Mucosa of descending colon (tissue), 3 donors: ENCODE results near the gene SLC20A1. TPM values are rescaled to one million over a fixed set of nuclear protein-coding genes. Genes with fewer than 3 reads are reported as not detected.
A peak's percentile ranks its signal among the peaks of the same experiment; 100 is the strongest.

Source experiments
- ATAC-seq: fragments of 200-7000 bp; cut with Tn5 transposase; one replicate; pipeline ENCODE4 v1.9.1; 2020; ENCODE audit warnings: mild to moderate bottlenecking, moderate library complexity
- DNase-seq, 3 donors: peaks; one replicate each; pipeline ENCODE4 v3.0.0-alpha.2; 2020
- H3K36me3 ChIP-seq: fragments of 200-600 bp; one replicate; pipeline ENCODE4 v1.8.0; 2021; ENCODE audit warnings: low read depth, mild to moderate bottlenecking
- H3K4me1 ChIP-seq: fragments of 200-600 bp; one replicate; pipeline ENCODE4 v1.8.0; 2021; ENCODE audit warnings: low read depth, mild to moderate bottlenecking
- H3K4me3 ChIP-seq: fragments of 200-600 bp; one replicate; pipeline ENCODE4 v1.8.0; 2021; ENCODE audit warnings: mild to moderate bottlenecking
- H3K9me3 ChIP-seq: fragments of 200-600 bp; one replicate; pipeline ENCODE4 v1.8.0; 2021; ENCODE audit warnings: mild to moderate bottlenecking
- intact Hi-C, 2 donors: fragments of 100-400 bp; cut with DNase I in 1 of 2; cut with micrococcal nuclease in 1 of 2; formaldehyde crosslinking; loops; one replicate each; pipeline versions ENCODE4 v1.11.0 to v1.11.1; 2022; cut with DNase I, micrococcal nuclease
- total RNA-seq, 3 donors: library from RNA; stranded (reverse); fragmentation: NEBNext Ultra II Directional in 2 of 3; extraction: Animal tissue kit (Norgen Biotek cat#: 25700) in 2 of 3; gene quantifications; one replicate each; pipeline versions ENCODE4 v1.2.1 to v1.2.4, GENCODE V29; 2021 to 2023
- TF ChIP-seq, protein P1 (sequence below): fragments of 200-600 bp; IDR thresholded peaks from one replicate; pipeline ENCODE4 v1.8.0; 2022; ENCODE audit warnings: antibody characterized with exemption, mild to moderate bottlenecking
- donor health status: DM: no; HTN: no; CAD: no; lungs with moderate emphysema.
- donor health status: DM: no; HTN: no; CAD: no.
- donor health status: DM: no; HTN: yes; CAD: no.

The SLC20A1 gene
- total RNA-seq, 3 donors from 2014 or later, result 64.3 to 128 (median 80.6) TPM

DNA sequence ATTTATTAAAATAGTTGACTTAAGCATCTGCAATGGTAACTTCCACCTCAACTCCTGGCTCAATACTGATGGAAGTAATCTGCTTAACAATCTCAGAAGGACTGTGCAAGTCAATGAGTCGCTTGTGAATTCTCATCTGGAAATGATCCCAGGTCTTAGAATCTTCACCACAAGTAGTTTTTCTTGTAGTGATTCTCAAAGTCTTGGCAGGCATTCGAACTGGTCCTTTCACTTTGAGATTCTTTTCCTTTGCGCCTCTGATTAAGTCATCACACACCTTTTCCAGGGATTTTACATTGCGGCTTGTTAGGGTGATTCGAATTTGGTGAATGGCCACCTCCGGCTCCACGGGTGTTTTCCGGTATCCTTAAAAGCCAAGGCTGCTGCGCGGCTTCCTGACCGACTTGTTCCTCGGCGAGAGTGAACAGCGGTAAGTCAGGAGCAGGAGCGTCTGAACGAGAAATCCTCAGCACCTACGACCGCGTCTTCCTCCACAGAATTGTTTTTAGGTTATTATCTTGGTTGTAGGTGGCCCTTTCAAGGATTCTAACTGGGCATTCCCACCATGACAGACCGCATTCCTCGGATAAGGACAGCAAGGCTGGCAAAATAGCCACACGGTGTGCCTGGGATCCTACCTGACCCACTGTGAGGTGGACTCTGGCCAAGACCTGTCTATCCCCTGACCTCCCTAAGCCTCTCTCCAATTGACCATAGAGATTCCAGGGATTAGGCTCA is 23.8 kb upstream of the SLC20A1 start:
- H3K36me3 ChIP-seq, result no peaks in the 10 kb centered on the region
- DNase-seq, result no peak
- intact Hi-C loops, result loop anchor here (10.0 kb wide), 2 partner anchors 73 to 103 kb away; partner anchors contain the start of gene NT5DC4 (in 2 of the 2)
- peaks cover 11% of the 10 kb centered on the region for H3K4me1 ChIP-seq
- H3K9me3 ChIP-seq, result no peaks in the 10 kb centered on the region
- no peak overlapping the region for H3K4me3 ChIP-seq
- TF ChIP-seq, protein P1, sequence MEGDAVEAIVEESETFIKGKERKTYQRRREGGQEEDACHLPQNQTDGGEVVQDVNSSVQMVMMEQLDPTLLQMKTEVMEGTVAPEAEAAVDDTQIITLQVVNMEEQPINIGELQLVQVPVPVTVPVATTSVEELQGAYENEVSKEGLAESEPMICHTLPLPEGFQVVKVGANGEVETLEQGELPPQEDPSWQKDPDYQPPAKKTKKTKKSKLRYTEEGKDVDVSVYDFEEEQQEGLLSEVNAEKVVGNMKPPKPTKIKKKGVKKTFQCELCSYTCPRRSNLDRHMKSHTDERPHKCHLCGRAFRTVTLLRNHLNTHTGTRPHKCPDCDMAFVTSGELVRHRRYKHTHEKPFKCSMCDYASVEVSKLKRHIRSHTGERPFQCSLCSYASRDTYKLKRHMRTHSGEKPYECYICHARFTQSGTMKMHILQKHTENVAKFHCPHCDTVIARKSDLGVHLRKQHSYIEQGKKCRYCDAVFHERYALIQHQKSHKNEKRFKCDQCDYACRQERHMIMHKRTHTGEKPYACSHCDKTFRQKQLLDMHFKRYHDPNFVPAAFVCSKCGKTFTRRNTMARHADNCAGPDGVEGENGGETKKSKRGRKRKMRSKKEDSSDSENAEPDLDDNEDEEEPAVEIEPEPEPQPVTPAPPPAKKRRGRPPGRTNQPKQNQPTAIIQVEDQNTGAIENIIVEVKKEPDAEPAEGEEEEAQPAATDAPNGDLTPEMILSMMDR, result no peak
- ATAC-seq, result no peak

DNA sequence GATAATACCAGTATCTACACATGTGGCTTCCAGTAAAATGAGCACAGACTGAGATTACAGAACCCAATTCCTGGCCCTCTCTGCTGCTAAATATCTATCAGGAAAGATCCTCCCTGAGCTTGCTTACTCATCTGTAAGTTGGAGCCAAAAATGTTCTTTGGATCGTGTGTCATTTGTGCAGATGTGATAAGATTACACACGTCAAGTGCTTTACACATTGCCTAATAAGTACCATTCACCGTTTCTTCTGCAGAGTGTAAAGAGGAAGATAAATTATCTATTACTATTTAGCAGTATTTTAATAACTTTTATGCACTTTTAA is 23.2 kb upstream of the SLC20A1 start:
- intact Hi-C loops, result loop anchor here (10.0 kb wide), 2 partner anchors 72 to 102 kb away; partner anchors contain the start of gene NT5DC4 (in 2 of the 2)
- DNase-seq (no peak), ATAC-seq (no peak)

DNA sequence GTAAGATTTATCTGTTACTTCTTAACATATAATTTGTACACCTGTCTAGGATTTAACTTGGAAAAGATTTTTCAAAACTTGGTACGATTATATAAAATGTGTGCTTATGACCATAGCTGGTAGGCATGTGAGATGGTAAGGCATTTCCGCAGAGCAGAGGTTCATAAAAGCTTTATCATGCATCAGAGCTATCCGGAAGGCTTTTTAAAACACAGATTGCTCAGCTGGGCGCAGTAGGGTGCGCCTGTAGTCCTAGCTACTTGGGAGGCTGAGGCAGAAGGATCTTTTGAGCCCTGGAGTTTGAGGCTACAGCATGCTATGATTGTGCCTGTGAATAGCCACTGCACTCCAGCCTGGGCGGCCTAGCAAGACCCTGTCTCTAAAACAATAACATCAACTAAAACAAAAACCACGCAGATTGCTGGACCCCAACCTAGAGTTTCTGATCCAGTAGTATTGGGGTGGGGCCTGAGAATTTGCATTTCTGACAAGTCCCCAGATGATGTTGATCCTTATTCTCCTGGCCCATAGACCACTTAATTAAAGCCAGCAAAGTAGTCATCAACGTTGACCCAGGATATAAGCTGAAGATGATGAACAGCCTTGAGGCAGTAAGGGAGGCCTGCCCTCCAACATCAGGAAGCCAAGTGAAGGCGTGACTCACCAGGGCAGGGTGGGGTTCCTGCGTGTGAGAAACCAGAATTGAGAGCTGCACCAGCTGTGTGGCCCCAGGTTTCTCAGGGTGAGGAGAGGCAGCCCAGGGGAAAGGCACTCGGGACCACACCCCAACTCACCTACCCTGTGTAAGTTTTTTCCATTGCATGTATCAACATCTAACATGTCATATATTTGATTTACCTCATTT is 21.6 kb upstream of the SLC20A1 start:
- intact Hi-C loops, result loop anchor here (10.0 kb wide), 2 partner anchors 71 to 101 kb away; partner anchors contain the start of gene NT5DC4 (in 2 of the 2)
- TF ChIP-seq, protein P1, result no peak

More for the DNA sequence above, 23.2 kb upstream of the SLC20A1 start:
- Histone ChIP-seq H3K36me3 (no peaks in the 10 kb centered on the region), H3K9me3 (no peaks in the 10 kb centered on the region), H3K4me1 (peaks cover 11% of the 10 kb centered on the region), H3K4me3 (no peak overlapping the region)
- TF ChIP-seq, protein P1, result no peak

DNA sequence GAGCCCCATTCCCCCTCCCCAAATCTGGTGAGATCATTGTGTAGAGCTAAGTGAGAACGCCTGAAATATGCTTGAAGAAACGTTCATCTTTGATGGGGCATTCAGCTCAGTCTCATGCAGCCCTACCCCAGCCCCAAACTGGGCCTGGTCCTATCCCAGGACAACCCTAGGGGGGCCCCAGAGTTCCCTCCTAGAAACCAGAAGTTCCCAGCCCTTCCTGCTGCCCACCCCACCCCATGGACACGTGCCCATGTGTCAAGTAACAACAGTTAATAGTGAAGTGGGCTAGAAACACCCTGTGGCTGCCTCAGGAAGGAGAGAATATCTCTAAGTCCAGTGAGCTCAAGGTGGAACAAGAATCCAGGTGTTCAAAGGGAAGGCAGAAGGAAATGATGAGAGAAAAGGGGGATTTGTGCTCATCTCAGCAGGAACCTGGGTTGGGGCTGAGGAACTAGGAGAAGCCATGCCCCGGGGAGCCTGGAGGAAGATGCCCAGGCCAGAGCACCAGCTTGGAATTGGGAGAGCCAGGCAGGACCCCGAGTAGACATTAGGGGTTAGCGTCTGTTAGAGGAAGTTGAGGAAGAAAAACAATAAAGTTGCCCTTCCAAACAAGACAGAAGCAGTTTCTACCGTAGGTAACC is 20.1 kb upstream of the SLC20A1 start:
- ATAC-seq (no peak), DNase-seq (no peak)
- TF ChIP-seq, protein P1, result no peak
- no peaks in the 10 kb centered on the region for H3K9me3 ChIP-seq
- intact Hi-C loops, result loop anchor here (10.0 kb wide), 2 partner anchors 69 to 99 kb away; partner anchors contain the start of gene NT5DC4 (in 2 of the 2)
- no peak overlapping the region for H3K4me3 ChIP-seq
- H3K36me3 ChIP-seq, result no peaks in the 10 kb centered on the region
- H3K4me1 ChIP-seq, result peaks cover 11% of the 10 kb centered on the region

More for the DNA sequence above, 21.6 kb upstream of the SLC20A1 start:
- peak; percentile 92 for ATAC-seq
- Histone ChIP-seq H3K36me3 (no peaks in the 10 kb centered on the region), H3K4me3 (no peak overlapping the region), H3K4me1 (peaks cover 11% of the 10 kb centered on the region), H3K9me3 (no peaks in the 10 kb centered on the region)
- DNase-seq, result peak; percentile 66 to 84 (median 68)

DNA sequence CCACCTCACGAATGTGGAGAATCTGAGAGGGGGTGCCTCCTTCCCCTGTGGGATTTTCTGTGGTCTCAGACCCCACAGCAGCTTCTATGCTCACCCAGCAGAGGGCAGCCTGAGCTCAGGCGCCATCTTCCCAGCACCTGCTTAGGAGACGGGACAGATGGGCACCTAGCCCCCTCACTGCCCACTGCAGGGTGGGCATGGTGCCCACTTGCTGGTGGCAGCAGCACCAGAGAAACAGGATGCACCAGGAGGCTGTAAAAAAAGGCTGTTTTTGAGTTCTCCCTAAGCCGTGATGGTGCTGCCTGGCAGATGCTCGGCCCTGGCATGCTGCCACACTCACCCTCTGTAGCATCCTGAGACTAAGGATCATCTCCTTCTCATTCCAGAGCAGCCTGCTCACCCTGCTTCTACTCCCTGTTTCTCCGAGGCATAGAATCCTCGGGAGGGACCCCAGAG is 19.1 kb upstream of the SLC20A1 start:
- Histone ChIP-seq H3K4me1 (peaks cover 13% of the 10 kb centered on the region), H3K36me3 (no peaks in the 10 kb centered on the region), H3K9me3 (no peaks in the 10 kb centered on the region), H3K4me3 (no peak overlapping the region)
- ATAC-seq, result peak; percentile 71
- intact Hi-C loops, result loop anchor here (10.0 kb wide), 2 partner anchors 68 to 98 kb away; partner anchors contain the start of gene NT5DC4 (in 2 of the 2)
- DNase-seq, result peak; percentile 62 to 75 (median 67)
- TF ChIP-seq, protein P1, result peak; percentile 76
